Fibroblast of pulmonary artery (primary cell): ENCODE data around the gene OR7C2.
A peak's percentile ranks its signal among the peaks of the same experiment; 100 is the strongest.
"Not testable (repeated sequence)": the region's sequence is repeated elsewhere in the genome, so short reads cannot be mapped to it uniquely, and the experiment has no call there.

ENCODE experiments used
- DNase-seq: peaks from one replicate; pipeline ENCODE4 v3.0.0-alpha.2; 2010; ENCODE audit warnings: low read depth
- H3K4me3 ChIP-seq: replicated peaks from 2 replicates; pipeline ENCODE4 v1.5.1; 2011; ENCODE audit warnings: low read depth, mild to moderate bottlenecking, control low read depth, low read length, moderate library complexity
- CTCF ChIP-seq: IDR thresholded peaks from 2 replicates; pipeline ENCODE4 v1.5.1; 2011; ENCODE audit warnings: mild to moderate bottlenecking, control low read depth, low read length, inconsistent platforms; ENCODE audit errors: missing control alignments

Gene OR7C2

GRCh38 chr19:14943601-14944000 lies 2.3 kb downstream of the OR7C2 start:
- H3K4me3 ChIP-seq = no peak overlapping the region
- DNase-seq = peak; percentile 51
- TF ChIP-seq CTCF = no peak

- no peak for TF ChIP-seq CTCF
- no peak for DNase-seq
- no peak overlapping the region for H3K4me3 ChIP-seq
Measured at GRCh38 chr19:14944456-14944855, 3.2 kb downstream of the OR7C2 start.

- not testable (repeated sequence) for DNase-seq, H3K4me3 ChIP-seq
Measured at GRCh38 chr19:14949413-14949812, 8.1 kb downstream of the OR7C2 start.

- H3K4me3 ChIP-seq = no peak overlapping the region
- TF ChIP-seq CTCF = no peak
- DNase-seq = no peak
Measured at GRCh38 chr19:14949876-14950275, 8.6 kb downstream of the OR7C2 start.

GRCh38 chr19:14950421-14950820 lies 9.1 kb downstream of the OR7C2 start:
- no peak for TF ChIP-seq CTCF
- DNase-seq = no peak
- no peak overlapping the region for H3K4me3 ChIP-seq

GRCh38 chr19:14952767-14953166 lies 11.5 kb downstream of the OR7C2 start:
- no peak overlapping the region for H3K4me3 ChIP-seq
- no peak for DNase-seq
- TF ChIP-seq CTCF = no peak

GRCh38 chr19:14954071-14954655 lies 12.9 kb downstream of the OR7C2 start:
- no peak for DNase-seq
- no peak for TF ChIP-seq CTCF
- no peak overlapping the region for H3K4me3 ChIP-seq
